A204.1 (cell line): ENCODE results near the gene C2orf66.

Experiments
- FAIRE-seq: peaks from 2 replicates; lab custom pipeline; 2012; peaks lifted over from hg19 to GRCh38; lab: Jason Lieb, UNC

C2orf66 gene

DNA sequence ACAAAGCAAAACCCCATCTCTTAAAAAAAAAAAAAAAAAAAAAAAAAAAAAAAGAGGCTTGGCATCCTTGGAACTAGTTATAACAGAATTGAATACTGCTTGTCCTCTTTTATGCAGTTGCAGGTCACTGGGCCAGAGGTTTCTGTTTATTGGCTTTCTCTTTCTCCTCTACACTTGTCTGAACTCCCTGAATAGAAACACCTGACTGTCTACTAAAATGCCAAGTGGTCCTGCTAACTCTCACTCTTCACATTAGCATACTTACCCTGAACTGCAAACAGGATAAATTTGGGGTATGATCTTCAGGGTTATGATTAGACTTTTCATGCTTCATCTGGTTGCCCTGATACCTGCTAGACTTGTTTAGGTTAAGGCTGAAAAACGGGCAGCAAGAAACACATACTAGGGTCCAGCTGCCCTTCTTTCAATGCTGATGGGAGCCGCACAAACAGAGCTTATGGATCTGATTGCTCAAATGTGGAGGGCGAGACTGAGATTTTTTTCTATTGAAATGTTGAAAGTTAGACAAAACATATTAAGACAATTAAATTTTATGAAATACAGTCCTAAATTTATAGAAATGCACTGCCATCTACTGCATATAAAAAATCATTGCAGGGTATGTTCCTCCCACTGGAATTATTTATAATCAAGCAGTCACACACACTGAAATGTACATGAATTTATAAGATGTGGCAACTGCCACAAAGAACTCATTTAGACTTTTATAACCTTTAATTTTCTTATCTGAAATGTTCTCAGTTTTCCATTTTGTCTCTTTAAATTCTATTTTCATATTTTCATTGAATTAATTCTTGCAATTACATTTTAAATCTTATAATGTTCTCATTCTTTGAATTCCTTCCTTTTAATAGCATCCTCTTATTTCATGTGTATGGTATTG is 50.4 kb downstream of the C2orf66 start:
- FAIRE-seq = peak; percentile 92
